ENCODE data around the gene GPR132.
A peak's percentile ranks its signal among the peaks of the same experiment; 100 is the strongest.
"Not testable (repeated sequence)": the region's sequence is repeated elsewhere in the genome, so short reads cannot be mapped to it uniquely, and the experiment has no call there.

GPR132 gene

GRCh38 chr14:105049753-105050550, 15.3 kb downstream of the GPR132 start:
- no peaks in the 10 kb centered on the region for H3K27me3 ChIP-seq (ENCODE audit: control insufficient read depth in 1 of 2, insufficient read depth in 2 of 2, low read length in 2 of 2)
- H3K4me3 ChIP-seq (ENCODE audit: low read length in 2 of 2): no peak overlapping the region
- no peaks in the 10 kb centered on the region for H3K9me3 ChIP-seq (ENCODE audit: control insufficient read depth in 2 of 2, low read length in 2 of 2)
- no peak overlapping the region for H3K9ac ChIP-seq (ENCODE audit: low read length in 2 of 2)
- no peak overlapping the region for H3K27ac ChIP-seq (ENCODE audit: low read length)
- H3K4me1 ChIP-seq (ENCODE audit: control insufficient read depth, insufficient read depth, low read length): peaks cover 6% of the 10 kb centered on the region
- no peaks in the 10 kb centered on the region for H3K36me3 ChIP-seq (ENCODE audit: control insufficient read depth in 2 of 2, insufficient read depth in 2 of 2, low read length in 2 of 2)

GRCh38 chr14:105047283-105048016, 17.8 kb downstream of the GPR132 start:
- Histone ChIP-seq H3K36me3 (ENCODE audit: control insufficient read depth in 2 of 2, insufficient read depth in 2 of 2, low read length in 2 of 2) (no peaks in the 10 kb centered on the region), H3K27ac (ENCODE audit: low read length) (no peak overlapping the region), H3K4me3 (ENCODE audit: low read length in 2 of 2) (no peak overlapping the region), H3K27me3 (ENCODE audit: control insufficient read depth in 1 of 2, insufficient read depth in 2 of 2, low read length in 2 of 2) (no peaks in the 10 kb centered on the region), H3K4me1 (ENCODE audit: control insufficient read depth, insufficient read depth, low read length) (peaks cover 6% of the 10 kb centered on the region), H3K9me3 (ENCODE audit: control insufficient read depth in 2 of 2, low read length in 2 of 2) (no peaks in the 10 kb centered on the region), H3K9ac (ENCODE audit: low read length in 2 of 2) (no peak overlapping the region)

- no peaks in the 10 kb centered on the region for H3K9me3 ChIP-seq (ENCODE audit: control insufficient read depth in 2 of 2, low read length in 2 of 2)
- peaks cover 6% of the 10 kb centered on the region for H3K4me1 ChIP-seq (ENCODE audit: control insufficient read depth, insufficient read depth, low read length)
- no peak overlapping the region for H3K9ac ChIP-seq (ENCODE audit: low read length in 2 of 2)
- H3K27me3 ChIP-seq (ENCODE audit: control insufficient read depth in 1 of 2, insufficient read depth in 2 of 2, low read length in 2 of 2): peaks cover 0 to 2% of the 10 kb centered on the region in 2 donors
- no peaks in the 10 kb centered on the region for H3K36me3 ChIP-seq (ENCODE audit: control insufficient read depth in 2 of 2, insufficient read depth in 2 of 2, low read length in 2 of 2)
- no peak overlapping the region for H3K4me3 ChIP-seq (ENCODE audit: low read length in 2 of 2)
- H3K27ac ChIP-seq (ENCODE audit: low read length): no peak overlapping the region
Observed at GRCh38 chr14:105046891-105047282, 18.3 kb downstream of the GPR132 start.

DNA sequence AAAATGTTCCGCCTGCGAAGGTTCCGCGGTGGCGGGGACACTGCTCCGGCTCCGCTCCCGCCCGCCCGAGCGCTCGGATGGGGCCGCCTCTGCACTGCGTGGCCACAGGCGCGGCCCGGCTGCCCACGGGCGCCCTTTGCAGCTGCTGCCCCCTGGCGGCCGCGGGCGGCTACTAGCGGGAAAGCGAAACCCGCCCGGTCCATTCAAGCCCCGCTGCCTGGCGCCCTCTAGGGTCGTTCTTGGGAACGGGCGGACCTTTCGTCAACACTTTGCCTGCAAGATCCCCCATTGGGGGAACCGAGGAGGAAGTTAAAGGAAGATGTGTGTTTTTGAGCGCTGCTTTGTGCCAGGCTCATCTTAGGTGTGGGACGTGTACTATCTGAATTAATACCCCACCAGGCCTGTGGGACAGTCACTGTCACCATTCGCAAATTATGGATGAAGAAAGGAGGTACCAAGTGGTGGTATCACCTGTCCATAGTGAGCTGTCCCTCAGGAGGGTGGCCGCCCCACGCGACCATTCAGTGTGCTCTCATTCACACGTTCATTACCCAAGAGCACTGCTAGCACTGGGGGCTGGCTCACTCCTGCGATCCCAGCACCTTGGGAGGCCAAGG, 19.4 kb downstream of the GPR132 start:
- Histone ChIP-seq H3K4me1 (ENCODE audit: control insufficient read depth, insufficient read depth, low read length) (peaks cover 6% of the 10 kb centered on the region), H3K27me3 (ENCODE audit: control insufficient read depth in 1 of 2, insufficient read depth in 2 of 2, low read length in 2 of 2) (peaks cover 0 to 2% of the 10 kb centered on the region in 2 donors), H3K9me3 (ENCODE audit: control insufficient read depth in 2 of 2, low read length in 2 of 2) (no peaks in the 10 kb centered on the region), H3K9ac (ENCODE audit: low read length in 2 of 2) (no peak overlapping the region), H3K27ac (ENCODE audit: low read length) (no peak overlapping the region), H3K4me3 (ENCODE audit: low read length in 2 of 2) (peak overlapping the region in 1 of 2 donors; percentile 35), H3K36me3 (ENCODE audit: control insufficient read depth in 2 of 2, insufficient read depth in 2 of 2, low read length in 2 of 2) (no peaks in the 10 kb centered on the region)

DNA sequence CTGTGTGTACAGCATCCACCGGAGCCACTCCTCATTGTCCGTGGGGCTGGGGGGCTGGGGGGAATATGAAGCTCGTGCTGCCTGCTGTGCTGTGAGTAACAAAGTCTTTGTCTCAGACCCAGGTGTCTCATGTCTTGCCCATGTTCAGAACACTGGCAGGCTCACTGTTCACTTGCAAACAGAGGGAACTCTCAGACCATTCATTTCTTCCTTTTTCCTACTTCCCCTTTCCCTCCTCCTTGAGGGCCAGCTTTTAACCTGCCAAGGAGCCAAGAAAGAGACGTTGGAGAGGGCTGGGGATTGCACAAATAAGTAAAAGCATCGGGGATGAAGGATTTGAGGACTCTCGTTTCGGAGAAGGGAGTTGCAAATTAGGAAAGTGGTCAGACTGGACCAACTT, 21.6 kb downstream of the GPR132 start:
- no peak overlapping the region for H3K4me3 ChIP-seq (ENCODE audit: low read length in 2 of 2)
- peaks cover 0 to 4% of the 10 kb centered on the region in 2 donors for H3K27me3 ChIP-seq (ENCODE audit: control insufficient read depth in 1 of 2, insufficient read depth in 2 of 2, low read length in 2 of 2)
- H3K4me1 ChIP-seq (ENCODE audit: control insufficient read depth, insufficient read depth, low read length): peaks cover 6% of the 10 kb centered on the region
- no peaks in the 10 kb centered on the region for H3K36me3 ChIP-seq (ENCODE audit: control insufficient read depth in 2 of 2, insufficient read depth in 2 of 2, low read length in 2 of 2)
- no peaks in the 10 kb centered on the region for H3K9me3 ChIP-seq (ENCODE audit: control insufficient read depth in 2 of 2, low read length in 2 of 2)
- no peak overlapping the region for H3K9ac ChIP-seq (ENCODE audit: low read length in 2 of 2)
- H3K27ac ChIP-seq (ENCODE audit: low read length): no peak overlapping the region

DNA sequence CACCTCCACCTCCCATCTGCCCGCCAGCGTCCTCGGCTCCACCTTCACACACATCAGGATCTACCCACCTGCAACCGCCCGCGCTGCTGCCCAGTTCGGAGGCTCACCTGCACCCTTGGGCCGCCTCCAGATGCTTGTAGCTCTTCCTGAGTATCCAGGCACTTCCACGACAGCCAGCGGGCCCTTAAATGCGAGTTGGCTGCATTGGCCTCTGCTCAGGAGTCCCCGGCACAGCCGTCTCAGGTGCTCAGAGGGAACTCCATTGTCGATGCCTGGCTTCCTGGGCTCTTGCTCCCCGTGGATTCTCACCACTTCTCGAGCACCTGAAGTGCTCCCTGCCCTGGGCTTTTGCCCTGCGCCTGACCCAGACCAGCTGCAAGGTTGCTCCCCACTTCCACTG, 22.4 kb downstream of the GPR132 start:
- Histone ChIP-seq H3K4me3 (ENCODE audit: low read length in 2 of 2) (no peak overlapping the region), H3K27me3 (ENCODE audit: control insufficient read depth in 1 of 2, insufficient read depth in 2 of 2, low read length in 2 of 2) (peaks cover 0 to 4% of the 10 kb centered on the region in 2 donors), H3K36me3 (ENCODE audit: control insufficient read depth in 2 of 2, insufficient read depth in 2 of 2, low read length in 2 of 2) (no peaks in the 10 kb centered on the region), H3K27ac (ENCODE audit: low read length) (no peak overlapping the region), H3K9ac (ENCODE audit: low read length in 2 of 2) (no peak overlapping the region), H3K9me3 (ENCODE audit: control insufficient read depth in 2 of 2, low read length in 2 of 2) (no peaks in the 10 kb centered on the region), H3K4me1 (ENCODE audit: control insufficient read depth, insufficient read depth, low read length) (peaks cover 6% of the 10 kb centered on the region)

DNA sequence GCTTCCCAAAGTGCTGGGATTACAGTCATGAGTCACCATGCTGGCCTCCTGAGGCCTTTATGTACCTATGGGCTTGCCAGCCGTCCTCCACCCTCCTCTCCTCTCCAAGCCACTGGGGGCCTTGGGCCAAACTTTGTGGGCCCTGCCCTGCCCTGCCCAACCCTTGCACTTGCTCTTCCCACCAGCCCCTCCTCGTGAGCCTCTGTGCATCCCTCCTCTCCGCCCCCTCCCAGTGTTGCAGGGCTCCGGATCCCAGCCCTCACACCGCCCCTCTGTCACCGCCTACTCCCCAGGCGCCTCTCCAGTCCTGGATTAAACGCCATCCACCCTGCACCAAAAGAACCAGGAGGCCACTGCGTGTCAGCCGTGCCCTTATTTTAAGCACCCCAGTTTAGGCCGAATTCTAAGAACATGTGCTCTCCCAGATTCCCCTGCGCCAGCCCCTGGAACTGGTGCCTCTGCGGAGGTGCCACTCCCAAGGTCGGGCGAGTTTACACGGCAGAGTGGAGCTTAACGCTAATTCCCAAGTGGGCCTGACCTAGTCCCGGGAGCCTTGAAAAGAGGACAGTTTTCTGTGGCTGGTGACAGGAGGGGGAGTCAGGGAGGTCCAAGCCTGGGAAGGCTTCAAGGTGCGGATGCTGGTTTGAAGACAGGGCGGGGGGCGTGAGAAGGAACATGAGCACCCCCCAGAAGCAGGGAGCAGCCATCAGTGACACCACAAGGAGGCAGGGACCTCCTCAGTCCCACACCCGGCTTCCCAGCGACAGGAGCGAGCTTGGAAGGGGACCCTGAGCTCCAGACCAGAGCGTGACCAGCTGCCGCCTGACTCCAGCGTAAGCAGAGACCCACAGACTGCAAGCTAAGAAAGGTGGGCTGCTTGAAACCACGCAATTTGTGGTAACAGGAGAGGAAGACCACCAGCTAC, 23.1 kb downstream of the GPR132 start:
- Histone ChIP-seq H3K4me3 (ENCODE audit: low read length in 2 of 2) (no peak overlapping the region), H3K36me3 (ENCODE audit: control insufficient read depth in 2 of 2, insufficient read depth in 2 of 2, low read length in 2 of 2) (no peaks in the 10 kb centered on the region), H3K27me3 (ENCODE audit: control insufficient read depth in 1 of 2, insufficient read depth in 2 of 2, low read length in 2 of 2) (peaks cover 0 to 4% of the 10 kb centered on the region in 2 donors), H3K9ac (ENCODE audit: low read length in 2 of 2) (no peak overlapping the region), H3K9me3 (ENCODE audit: control insufficient read depth in 2 of 2, low read length in 2 of 2) (no peaks in the 10 kb centered on the region), H3K4me1 (ENCODE audit: control insufficient read depth, insufficient read depth, low read length) (peaks cover 6% of the 10 kb centered on the region), H3K27ac (ENCODE audit: low read length) (no peak overlapping the region)

- Histone ChIP-seq H3K4me1 (ENCODE audit: control insufficient read depth, insufficient read depth, low read length) (no peaks in the 10 kb centered on the region), H3K27ac (ENCODE audit: low read length) (no peak overlapping the region), H3K9me3 (ENCODE audit: control insufficient read depth in 2 of 2, low read length in 2 of 2) (no peaks in the 10 kb centered on the region), H3K27me3 (ENCODE audit: control insufficient read depth in 1 of 2, insufficient read depth in 2 of 2, low read length in 2 of 2) (peaks cover 0 to 4% of the 10 kb centered on the region in 2 donors), H3K9ac (ENCODE audit: low read length in 2 of 2) (no peak overlapping the region), H3K4me3 (ENCODE audit: low read length in 2 of 2) (no peak overlapping the region), H3K36me3 (ENCODE audit: control insufficient read depth in 2 of 2, insufficient read depth in 2 of 2, low read length in 2 of 2) (no peaks in the 10 kb centered on the region)
Observed at GRCh38 chr14:105039458-105040205, 25.6 kb downstream of the GPR132 start.

DNA sequence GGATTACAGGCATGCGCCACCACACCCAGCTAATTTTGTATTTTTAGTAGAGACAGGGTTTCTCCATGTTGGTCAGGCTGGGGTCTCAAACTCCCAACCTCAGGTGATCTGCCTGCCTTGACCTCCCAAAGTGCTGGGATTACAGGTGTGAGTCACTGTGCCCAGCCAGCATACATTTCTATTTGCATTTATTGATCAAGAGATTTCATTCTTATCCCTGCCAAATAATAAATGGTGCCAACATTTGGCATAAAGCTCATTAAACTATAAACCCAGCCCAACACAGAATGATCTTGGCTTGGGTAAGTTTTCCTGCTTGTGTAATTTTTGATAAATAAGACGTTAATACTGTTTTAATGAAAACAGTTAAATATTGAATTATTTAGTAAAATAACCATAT, 29.6 kb downstream of the GPR132 start:
- H3K27me3 ChIP-seq (ENCODE audit: control insufficient read depth in 1 of 2, insufficient read depth in 2 of 2, low read length in 2 of 2); H3K36me3 ChIP-seq (ENCODE audit: control insufficient read depth in 2 of 2, insufficient read depth in 2 of 2, low read length in 2 of 2); H3K4me1 ChIP-seq (ENCODE audit: control insufficient read depth, insufficient read depth, low read length); H3K4me3 ChIP-seq (ENCODE audit: low read length in 2 of 2); H3K9ac ChIP-seq (ENCODE audit: low read length in 2 of 2); H3K9me3 ChIP-seq (ENCODE audit: control insufficient read depth in 2 of 2, low read length in 2 of 2); H3K27ac ChIP-seq (ENCODE audit: low read length): not testable (repeated sequence)

Data from stomach smooth muscle (tissue), 2 donors.